ENCODE data around the gene CFAP157.
A peak's percentile ranks its signal among the peaks of the same experiment; 100 is the strongest.

Gene CFAP157

GRCh38 chr9:127706836-127707241 lies at the start of gene CFAP157:
Gene CFAP157 (plus strand): TSS chr9:127706988. CDS start chr9:127707032, 44 bp downstream.
- no peak for DNase-seq (ENCODE audit: low spot score)

DNA sequence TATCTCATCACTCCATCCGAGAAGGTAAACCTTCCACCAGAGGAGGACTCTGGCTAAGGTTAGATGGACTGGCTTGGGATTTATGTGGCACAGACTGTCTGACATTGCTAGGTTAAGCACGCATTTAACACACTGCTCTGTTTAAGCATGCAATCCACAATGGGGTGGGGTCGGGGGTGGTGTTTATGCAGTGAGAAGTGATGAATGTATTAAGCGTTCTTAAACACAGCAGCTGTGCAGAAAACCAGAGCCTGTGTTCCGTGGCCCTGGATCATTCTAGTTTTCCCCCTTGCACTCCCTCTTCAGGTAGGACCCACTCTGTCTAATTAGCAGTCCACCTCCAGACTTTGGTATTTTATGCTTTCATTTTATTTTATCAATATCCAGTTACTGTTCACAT lies 48.4 kb upstream of the CFAP157 start:
- no peak for DNase-seq (ENCODE audit: low spot score)

- peak; percentile 40 for DNase-seq (ENCODE audit: low spot score)
Measured at GRCh38 chr9:127660886-127661741, 45.7 kb upstream of the CFAP157 start.

GRCh38 chr9:127662617-127663016 lies 44.2 kb upstream of the CFAP157 start:
- no peak for DNase-seq (ENCODE audit: low spot score)

DNA sequence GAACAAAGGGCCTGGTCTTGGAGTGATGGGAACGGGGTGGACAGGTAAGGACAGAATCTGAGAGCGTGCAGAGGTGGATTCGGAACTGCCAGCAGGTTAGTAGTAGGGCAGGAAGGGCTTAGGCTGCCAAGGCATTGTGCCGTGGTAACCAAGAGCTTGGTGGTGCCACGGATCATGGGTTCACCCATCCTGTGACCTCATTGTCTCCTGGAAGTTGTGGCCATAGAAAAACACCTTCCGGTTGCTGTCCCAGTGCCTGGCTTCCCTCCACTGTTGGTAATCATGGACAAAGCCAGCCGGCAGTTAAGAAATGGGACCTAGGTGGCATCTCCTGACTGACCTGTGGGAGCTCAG lies 42.5 kb upstream of the CFAP157 start:
- no peak for DNase-seq (ENCODE audit: low spot score)

DNA sequence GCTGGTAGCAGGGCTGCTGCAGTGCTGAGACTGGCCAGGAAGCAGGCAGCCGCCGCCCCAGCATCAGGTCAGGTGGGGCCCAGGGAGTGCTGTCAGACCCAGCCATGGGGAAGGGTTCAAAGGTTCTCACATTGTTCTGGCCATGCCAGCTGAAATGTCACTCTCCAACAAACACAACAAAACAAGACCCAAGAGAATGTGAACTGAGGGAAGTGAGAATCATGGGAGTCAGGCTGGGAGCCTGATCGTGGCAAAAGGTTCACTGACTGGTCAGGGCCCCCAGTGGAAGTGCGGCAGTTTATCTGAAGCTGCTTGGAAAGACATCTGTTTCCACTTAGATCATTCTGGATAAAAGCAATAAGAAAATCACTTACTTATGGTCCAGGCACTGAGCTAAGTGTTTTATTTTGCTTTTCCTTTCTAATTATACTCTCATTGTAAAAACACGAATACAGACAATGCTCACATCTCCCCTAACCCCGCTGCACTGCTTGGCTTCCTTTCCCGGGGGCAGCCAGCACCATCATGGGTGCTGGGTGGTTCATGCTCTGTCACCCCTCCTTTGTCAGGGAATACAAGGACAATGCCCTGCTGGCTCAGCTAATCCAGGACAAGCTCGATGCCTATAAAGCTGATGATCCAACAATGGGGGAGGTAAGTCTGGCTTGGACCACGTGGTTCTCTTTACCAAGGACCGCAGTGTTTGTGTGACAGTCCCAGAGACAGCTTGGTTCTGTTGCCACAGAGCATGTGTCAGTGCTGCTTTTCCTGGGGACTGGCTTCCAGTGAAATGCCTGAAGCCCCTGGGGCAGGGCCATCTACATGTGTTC lies 41.9 kb upstream of the CFAP157 start:
- DNase-seq (ENCODE audit: low spot score), result peak; percentile 19

DNA sequence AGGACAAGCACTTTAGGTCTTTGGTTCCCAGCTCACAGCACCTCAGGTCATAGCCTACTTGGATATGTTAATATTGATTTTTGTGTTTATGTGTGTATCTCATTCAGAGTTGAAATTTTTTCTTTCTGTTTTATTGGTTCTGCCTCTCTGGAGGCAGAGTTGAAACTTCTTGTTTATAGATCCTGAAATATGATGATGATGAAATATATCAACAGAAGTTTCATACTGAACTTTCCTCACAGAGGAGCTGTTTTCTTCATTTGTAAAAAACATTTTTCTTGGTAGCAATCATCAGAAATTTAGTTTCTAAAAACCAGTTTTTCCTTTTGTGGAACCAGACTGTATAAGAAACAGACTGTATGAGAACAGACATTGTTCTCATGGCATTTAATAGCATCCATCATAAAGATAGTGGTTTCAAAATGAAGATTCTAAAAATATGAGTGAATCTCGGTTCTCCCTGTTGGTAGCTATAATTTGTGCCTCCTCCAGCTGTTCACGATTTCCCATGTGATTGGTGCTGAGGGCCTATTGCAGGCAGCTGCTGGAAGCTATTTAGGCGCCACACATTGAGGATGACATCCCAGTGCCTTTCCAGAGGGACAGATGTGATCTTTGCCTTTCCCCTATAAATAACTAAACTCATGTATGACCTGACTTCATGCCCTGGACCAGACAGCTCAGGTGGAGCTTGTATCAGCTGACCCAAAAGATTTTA lies 39.5 kb upstream of the CFAP157 start:
- no peak for DNase-seq (ENCODE audit: low spot score)

DNA sequence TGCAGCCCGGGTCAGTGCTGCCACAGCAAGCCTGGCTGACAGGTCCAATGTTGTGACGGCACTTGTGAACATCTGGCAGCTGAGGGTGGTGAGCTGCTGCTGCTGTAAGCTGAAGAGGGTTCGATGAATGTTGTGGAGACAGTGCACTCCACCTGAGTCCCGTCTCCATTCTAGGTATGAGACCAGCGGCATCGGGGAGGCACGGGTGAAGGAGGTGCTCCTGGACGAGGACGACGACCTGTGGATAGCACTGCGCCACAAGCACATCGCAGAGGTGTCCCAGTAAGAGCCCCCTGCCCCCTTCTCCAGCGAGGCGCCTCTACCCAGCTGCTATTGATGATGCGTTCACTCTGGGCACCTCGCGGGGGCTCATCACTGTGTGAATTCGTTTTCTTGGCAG lies 38.9 kb upstream of the CFAP157 start:
- no peak for DNase-seq (ENCODE audit: low spot score)

DNA sequence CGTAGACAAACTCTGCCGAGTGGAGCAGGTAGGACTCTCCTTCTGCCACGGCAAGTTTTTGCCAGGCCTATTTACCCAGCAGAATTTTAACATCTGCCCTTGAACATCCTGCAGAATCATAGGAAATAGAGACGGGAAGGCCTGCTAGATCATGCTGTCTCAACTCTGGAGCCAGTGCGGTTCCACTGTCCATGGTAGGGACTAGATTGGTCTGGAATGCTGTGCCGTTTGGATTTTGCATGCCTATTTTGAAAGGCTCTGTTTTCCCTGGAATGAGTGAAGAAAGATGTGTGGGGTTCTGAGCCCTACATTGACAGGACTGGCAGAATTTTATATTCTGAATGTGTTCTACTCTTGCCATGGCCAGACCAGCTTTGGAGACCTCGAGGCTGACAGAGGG lies 33.6 kb upstream of the CFAP157 start:
- no peak for DNase-seq (ENCODE audit: low spot score)

DNA sequence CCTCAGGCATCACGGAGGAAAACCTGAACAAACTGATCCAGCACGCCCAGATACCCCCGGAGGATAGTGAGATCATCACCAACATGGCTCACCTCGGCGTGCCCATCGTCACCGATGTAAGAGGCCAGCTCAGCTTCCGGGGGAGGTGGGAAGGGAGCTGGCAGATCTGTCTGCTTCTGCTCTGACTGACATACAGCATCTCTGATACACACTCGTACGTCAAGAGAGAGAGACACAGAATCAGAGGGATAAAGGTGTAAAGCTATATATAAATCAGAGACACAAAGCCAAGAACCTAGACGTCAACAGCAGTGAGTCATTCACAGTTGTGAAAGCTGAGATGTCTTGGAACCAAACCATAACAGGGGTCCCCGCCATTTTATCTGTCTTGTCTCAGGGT lies 30.1 kb upstream of the CFAP157 start:
- no peak for DNase-seq (ENCODE audit: low spot score)

DNA sequence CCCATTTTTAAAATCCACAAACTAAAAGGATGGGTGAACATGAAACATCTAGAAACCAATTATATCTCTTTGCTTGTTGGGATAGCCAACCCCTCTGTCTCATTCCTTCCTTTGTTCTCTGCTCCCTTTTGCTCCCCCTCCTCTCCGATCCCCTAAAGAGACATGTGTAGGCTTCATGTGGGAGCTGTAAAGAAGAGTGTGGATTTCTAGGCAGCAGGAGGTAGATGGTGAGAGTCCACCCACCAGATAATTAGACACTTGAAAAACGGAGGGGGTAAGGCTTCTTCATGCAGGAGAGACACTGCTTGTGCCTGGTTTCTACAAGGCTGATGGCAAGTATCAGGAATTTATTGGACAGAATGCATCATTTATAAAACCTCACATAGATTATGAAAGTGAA lies 27.3 kb upstream of the CFAP157 start:
- DNase-seq (ENCODE audit: low spot score), result no peak

- DNase-seq (ENCODE audit: low spot score), result no peak
Measured at GRCh38 chr9:127680226-127680625, 26.6 kb upstream of the CFAP157 start.

DNA sequence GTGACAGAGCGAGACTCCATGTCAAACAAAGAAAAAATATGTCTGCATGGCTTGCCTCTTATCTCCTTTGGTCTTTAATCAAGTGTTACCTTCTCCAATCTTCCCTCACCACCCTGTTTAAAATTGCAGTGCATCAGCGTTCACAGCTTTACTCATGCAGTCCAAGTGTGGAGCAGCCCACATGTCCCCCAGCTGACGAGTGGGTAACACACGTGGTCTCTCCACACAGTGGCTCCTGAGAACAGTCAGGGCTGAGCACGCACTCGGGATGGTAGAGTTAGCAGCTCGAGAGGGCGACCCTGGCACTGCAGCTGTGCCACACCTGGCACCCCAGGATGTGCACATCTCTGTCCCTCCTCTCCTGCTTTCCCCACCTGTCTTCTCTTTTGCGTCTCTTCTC lies 25.9 kb upstream of the CFAP157 start:
- no peak for DNase-seq (ENCODE audit: low spot score)

DNA sequence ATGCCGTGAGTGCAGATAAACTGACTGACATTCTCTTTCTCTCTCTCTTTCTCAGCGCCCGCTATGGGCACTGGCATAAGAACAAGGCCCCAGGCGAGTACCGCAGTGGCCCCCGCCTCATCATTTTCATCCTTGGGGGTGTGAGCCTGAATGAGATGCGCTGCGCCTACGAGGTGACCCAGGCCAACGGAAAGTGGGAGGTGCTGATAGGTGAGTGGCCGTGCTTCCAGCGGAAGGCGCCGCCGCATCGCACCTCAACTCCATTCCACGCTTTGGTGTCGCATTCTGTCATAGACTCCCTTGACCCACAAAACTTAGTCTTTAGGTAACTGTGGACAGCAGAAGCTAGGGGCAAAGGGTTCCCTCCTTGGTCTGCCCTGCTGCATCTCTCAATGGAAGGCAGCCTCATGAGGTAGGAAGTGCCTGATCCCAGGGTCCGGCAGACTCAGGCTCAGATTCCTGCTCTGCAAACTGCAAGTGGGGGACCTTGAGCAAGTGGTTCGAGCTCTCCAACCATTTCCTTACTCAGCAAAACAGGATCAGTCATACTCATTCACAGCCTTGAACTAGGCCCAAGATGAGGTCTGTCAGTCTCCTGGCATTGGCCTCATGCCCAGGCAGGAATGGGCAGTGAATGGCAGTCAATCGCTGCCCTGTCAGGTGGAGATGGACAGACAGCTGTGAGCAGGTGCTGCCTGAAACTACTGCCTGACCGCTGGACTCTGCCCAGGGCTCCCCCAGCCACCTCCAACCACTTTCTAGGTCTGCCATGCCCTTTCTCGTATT lies 24.2 kb upstream of the CFAP157 start:
- DNase-seq (ENCODE audit: low spot score), result no peak

DNA sequence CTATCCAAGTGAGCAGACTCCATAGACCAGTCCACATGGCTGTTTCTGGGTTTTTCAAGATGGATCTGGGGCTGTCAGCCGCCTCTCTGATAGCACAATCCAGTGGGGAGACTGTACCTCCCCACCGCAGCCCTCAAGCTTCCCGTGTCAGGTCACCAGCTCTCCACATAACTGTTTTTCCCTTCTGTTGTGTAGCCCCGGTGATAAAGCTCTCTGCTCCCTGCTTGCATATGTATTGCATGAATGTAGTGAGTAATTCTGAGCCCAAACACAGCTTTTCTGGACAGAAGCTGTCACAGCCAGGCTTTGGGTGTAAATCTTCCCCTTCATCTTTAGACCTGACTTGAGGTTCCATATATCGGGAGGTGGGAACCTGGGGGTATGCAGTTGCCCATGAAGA lies 23.1 kb upstream of the CFAP157 start:
- DNase-seq (ENCODE audit: low spot score), result no peak

- no peak for DNase-seq (ENCODE audit: low spot score)
Measured at GRCh38 chr9:127684576-127684975, 22.2 kb upstream of the CFAP157 start.

DNA sequence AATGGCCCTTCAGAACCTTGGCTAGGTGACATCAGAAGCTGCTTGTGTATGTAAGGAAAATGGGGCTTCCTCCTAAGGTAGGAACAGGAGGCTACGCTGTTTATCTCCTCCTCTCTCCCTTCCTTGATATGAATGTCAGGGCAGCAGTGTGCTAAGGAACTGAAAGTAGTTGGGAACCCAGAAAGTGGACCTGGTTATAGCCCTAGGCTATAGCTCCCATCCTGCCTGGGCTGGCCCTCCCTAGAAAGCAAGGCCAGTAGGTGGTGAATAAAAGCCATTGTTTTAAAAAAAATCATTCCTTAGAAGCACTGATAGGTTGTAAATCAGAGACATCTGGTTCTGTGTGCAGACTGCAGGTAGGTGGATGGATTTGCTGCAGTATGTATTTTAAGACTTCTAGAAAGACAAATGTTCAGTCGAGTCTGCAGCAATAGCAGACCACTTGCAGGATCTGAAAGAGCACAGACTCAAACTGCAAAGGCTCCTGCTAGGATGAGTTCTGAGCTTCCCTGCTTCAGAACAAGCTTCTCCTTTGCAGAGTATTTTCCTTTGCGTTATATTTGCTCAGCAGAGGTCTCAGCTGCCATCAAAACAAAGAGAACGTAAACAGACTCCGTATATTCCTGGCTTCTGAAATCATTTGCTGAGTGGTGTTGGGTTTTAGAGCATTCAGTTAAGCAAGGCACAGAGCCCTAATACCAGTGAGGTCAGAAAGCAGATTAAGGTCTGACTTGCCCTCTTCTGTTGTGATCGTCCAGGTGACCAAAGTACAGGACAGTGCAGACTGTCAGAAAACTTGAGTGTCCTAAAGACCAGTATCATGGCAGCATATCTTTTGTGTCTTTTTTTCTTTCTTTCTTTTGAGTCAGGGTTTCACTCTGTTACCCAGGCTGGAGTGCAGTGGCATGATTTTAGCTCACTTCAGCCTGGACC lies 20.1 kb upstream of the CFAP157 start:
- DNase-seq (ENCODE audit: low spot score), result no peak

DNA sequence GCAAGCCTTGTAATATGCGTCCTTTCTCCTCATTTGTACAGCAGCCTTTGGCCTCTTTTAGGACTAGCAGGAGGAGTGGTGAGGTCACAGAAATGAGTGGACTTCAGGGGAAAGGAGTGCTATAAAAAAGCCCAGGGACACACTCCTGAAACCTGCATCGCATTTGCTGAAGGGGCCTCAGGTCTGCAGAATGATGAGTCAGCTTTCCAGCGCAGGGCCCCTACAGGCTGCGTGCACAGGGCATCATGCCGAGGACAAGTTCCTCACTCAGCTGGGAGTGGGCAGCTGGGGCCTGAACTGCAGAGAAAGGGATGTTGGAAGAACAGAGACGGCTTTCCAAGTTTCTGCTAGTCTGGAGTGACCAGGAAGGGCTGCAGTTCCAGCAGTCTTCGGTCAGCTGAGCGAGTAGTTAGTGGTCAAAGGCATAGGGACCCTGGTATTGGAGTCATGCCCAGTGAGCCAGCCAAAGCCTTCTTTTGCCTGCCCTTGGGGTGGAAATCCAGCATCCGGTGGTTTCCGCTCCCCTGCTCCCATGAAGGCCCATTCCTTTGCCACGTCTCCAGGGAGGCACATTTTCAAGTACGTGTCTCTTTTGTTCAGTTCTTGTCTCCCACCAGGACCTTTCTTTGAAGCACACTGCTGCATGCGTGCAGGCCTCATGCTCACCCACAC lies 17.3 kb upstream of the CFAP157 start:
- DNase-seq (ENCODE audit: low spot score), result no peak

GRCh38 chr9:127690735-127691134 lies 16.1 kb upstream of the CFAP157 start:
- no peak for DNase-seq (ENCODE audit: low spot score)

DNA sequence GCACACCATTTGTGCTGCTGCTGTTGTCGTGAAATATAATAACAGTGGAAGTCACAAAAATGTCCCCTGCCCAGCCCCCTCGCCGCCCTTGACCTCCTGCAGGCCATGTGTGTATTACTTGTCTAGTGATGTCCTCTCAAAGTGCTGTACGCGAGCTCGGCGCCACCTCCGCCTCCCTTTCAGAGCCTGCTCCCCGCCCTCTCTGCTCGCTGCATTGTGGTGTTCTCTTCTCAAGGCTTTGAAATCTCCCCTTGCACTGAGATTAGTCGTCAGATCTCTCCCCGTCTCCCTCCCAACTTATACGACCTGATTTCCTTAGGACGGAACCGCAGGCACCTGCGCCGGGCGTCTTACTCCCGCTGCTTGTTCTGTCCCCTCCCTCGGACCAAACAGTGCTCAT lies 14.7 kb upstream of the CFAP157 start:
- no peak for DNase-seq (ENCODE audit: low spot score)
